Activated B cell treated with CpG ODN at 0.5 μM for 24 hours (primary cell): ENCODE results near the gene PPP1R27. TPM values are rescaled to one million over a fixed set of nuclear protein-coding genes. Genes with fewer than 3 reads are reported as not detected.

Experiments
- ATAC-seq: fragments of 200-7000 bp; cut with Tn5 transposase; one replicate; pipeline ENCODE4 v1.10.0; 2021; ENCODE audit warnings: low read depth, mild to moderate bottlenecking, moderate library complexity
- CTCF ChIA-PET: fragments of 350-600 bp; sonication (Branson Sonifier 250); formaldehyde crosslinking; loops from one replicate; lab custom pipeline; 2021; ENCODE audit warnings: antibody characterized with exemption; lab: Charles Lee
- POLR2A ChIA-PET: fragments of 350-600 bp; sonication (Branson Sonifier 250); formaldehyde crosslinking; loops from one replicate; lab custom pipeline; 2021; ENCODE audit warnings: antibody characterized with exemption; lab: Charles Lee
- DNase-seq: peaks from one replicate; pipeline ENCODE4 v3.0.0; 2022
- H3K27ac Mint-ChIP-seq: one replicate; pipeline ENCODE4 v1.8.0; 2020; ENCODE audit warnings: mixed read lengths
- H3K27me3 Mint-ChIP-seq: one replicate; pipeline ENCODE4 v1.8.0; 2021; ENCODE audit warnings: mixed read lengths
- H3K36me3 Mint-ChIP-seq: one replicate; pipeline ENCODE4 v1.8.0; 2021; ENCODE audit warnings: low read depth, mixed read lengths
- H3K4me1 Mint-ChIP-seq: one replicate; pipeline ENCODE4 v1.8.0; 2021; ENCODE audit warnings: mixed read lengths
- H3K4me3 Mint-ChIP-seq: one replicate; pipeline ENCODE4 v1.8.0; 2020; ENCODE audit warnings: mild to moderate bottlenecking, mixed read lengths
- H3K9me3 Mint-ChIP-seq: one replicate; pipeline ENCODE4 v1.8.0; 2020; ENCODE audit warnings: mixed read lengths
- intact Hi-C: fragments of 100-400 bp; cut with micrococcal nuclease; formaldehyde crosslinking; loops from one replicate; pipeline ENCODE4 v1.15.1; 2024
- total RNA-seq: library from RNA; stranded (reverse); gene quantifications from 2 replicates; pipeline ENCODE4 v1.2.3, GENCODE V29; 2022
- TF ChIP-seq, protein P1 (sequence below): fragments of 200-600 bp; IDR thresholded peaks from one replicate; pipeline ENCODE4 v1.8.0; 2022; ENCODE audit warnings: antibody characterized with exemption, mild to moderate bottlenecking

PPP1R27 gene
- total RNA-seq, 1 donor from 2014 or later = not detected

DNA sequence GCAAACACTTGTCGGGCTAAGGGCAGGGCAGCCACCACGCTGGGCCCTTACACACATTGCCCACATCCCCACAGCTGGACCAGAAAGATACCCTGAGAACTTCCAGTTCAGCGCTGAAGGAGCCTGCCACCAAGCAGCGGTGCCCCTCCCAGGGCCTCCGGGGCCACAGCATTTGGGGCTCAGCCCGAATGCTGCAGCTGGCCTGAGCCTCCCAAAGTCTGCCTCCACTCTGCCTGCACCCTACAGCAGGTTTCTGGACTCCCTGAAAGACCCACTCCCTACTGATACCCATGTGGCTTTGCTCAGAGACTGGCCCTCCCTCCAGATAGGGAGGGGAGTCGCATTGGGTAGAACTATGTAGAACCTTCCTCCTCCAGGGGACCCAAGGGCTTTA is 3.3 kb downstream of the PPP1R27 start:
- intact Hi-C loops = no loop called here
- no peaks in the 10 kb centered on the region for H3K9me3 Mint-ChIP-seq
- POLR2A ChIA-PET = interaction anchor here (0.6 kb wide), 1 partner anchor 109 kb away, joined by 3 read pairs; no protein-coding TSS in a partner anchor
- no peaks in the 10 kb centered on the region for H3K27me3 Mint-ChIP-seq
- peak overlapping the region; percentile 92 for H3K4me3 Mint-ChIP-seq
- no peak for DNase-seq
- CTCF ChIA-PET = no interaction called here
- ATAC-seq = no peak
- peaks cover 6% of the 10 kb centered on the region for H3K36me3 Mint-ChIP-seq
- peak overlapping the region; percentile 91 for H3K27ac Mint-ChIP-seq
- peaks cover 25% of the 10 kb centered on the region for H3K4me1 Mint-ChIP-seq
- TF ChIP-seq, protein P1, sequence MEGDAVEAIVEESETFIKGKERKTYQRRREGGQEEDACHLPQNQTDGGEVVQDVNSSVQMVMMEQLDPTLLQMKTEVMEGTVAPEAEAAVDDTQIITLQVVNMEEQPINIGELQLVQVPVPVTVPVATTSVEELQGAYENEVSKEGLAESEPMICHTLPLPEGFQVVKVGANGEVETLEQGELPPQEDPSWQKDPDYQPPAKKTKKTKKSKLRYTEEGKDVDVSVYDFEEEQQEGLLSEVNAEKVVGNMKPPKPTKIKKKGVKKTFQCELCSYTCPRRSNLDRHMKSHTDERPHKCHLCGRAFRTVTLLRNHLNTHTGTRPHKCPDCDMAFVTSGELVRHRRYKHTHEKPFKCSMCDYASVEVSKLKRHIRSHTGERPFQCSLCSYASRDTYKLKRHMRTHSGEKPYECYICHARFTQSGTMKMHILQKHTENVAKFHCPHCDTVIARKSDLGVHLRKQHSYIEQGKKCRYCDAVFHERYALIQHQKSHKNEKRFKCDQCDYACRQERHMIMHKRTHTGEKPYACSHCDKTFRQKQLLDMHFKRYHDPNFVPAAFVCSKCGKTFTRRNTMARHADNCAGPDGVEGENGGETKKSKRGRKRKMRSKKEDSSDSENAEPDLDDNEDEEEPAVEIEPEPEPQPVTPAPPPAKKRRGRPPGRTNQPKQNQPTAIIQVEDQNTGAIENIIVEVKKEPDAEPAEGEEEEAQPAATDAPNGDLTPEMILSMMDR = no peak

DNA sequence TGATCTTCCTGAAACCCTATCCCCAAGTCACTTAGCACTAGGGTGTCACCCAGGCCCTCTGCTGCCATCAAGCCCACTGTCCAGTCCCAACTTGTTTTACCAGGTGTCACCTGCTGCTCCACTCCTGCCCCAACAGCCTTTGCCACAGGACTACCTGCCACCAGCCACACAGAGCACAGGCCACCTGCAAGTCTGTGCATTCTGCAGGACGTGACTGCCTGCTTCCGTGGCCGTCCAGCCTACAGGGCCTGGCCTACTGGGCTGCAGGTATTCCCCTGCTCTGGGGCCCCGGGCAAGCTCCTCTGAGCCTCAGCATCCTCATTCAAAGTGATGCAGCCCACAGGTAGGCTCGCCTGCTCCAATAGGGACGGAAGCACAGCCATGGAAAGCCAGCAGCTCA is 5.0 kb downstream of the PPP1R27 start:
- no peak for ATAC-seq
- H3K4me3 Mint-ChIP-seq = no peak overlapping the region
- CTCF ChIA-PET = no interaction called here
- no peak for DNase-seq
- H3K4me1 Mint-ChIP-seq = peaks cover 29% of the 10 kb centered on the region
- no peaks in the 10 kb centered on the region for H3K27me3 Mint-ChIP-seq
- H3K27ac Mint-ChIP-seq = no peak overlapping the region
- H3K9me3 Mint-ChIP-seq = no peaks in the 10 kb centered on the region
- H3K36me3 Mint-ChIP-seq = peaks cover 9% of the 10 kb centered on the region
- intact Hi-C loops = no loop called here
- TF ChIP-seq, protein P1 = no peak
- POLR2A ChIA-PET = no interaction called here

DNA sequence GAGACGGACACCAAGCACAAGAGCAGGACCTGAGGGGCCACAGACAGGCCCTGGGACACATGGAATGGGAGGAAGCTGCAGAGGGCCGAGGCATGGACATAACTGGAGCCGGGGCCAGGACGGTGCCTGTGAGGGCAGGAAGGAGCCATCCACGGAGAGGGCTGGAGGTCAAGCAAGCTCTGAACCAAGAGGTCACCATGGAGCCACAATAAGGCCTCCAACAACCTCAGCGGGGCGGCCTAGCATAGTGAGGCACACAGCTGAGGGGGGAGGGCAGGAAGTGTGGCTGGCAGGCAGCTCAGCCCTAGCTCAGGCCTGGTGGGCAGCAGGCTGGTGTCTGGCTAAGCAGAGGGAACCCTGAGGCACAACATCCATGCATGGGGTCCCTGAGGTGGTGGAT is 6.2 kb downstream of the PPP1R27 start:
- H3K4me1 Mint-ChIP-seq = peaks cover 26% of the 10 kb centered on the region

DNA sequence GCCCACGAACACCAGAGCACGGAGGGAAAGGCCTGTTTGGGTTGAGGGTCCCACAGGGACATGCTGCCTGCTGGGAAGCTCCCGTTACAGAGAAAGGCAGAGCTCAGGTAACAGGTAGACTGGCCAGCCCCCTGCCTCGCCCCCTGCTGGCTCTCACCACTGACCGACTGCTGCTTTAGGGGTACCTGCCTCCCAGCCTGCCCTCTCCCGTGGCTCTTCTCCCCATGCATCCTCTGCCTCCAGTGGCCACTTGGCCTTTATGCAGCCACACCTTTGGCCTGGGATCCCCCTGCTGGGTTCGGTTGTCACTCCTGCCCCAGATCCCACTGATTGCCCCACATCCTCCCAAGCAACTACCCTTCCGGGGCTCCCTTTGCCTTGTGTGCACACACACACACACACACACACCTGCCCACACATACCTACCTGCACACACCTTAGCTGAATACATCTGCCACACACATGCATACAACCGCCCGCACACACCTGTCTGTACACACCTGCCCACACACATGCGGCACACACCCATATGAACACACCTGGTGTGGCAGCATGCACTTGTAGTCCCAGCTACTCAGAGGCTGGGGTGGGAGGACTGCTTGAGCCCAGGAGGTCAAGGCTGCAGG is 8.9 kb downstream of the PPP1R27 start:
- ChIA-PET CTCF (no interaction called here), POLR2A (interaction anchor here (0.6 to 0.7 kb wide), 3 partner anchors 9 to 814 kb away, joined by 3 to 5 read pairs (median 3); partner anchors contain the start of gene PPP1R27)
- DNase-seq = no peak
- H3K4me3 Mint-ChIP-seq = no peak overlapping the region
- no peaks in the 10 kb centered on the region for H3K27me3 Mint-ChIP-seq
- no peaks in the 10 kb centered on the region for H3K9me3 Mint-ChIP-seq
- intact Hi-C loops = no loop called here
- H3K27ac Mint-ChIP-seq = no peak overlapping the region
- peaks cover 17% of the 10 kb centered on the region for H3K36me3 Mint-ChIP-seq
- peaks cover 11% of the 10 kb centered on the region for H3K4me1 Mint-ChIP-seq
- TF ChIP-seq, protein P1 = no peak
- ATAC-seq = no peak

More for the DNA sequence above, 6.2 kb downstream of the PPP1R27 start:
- H3K9me3 Mint-ChIP-seq = no peaks in the 10 kb centered on the region
- peaks cover 15% of the 10 kb centered on the region for H3K36me3 Mint-ChIP-seq
- intact Hi-C loops = no loop called here
- CTCF ChIA-PET = no interaction called here
- TF ChIP-seq, protein P1 = no peak
- DNase-seq (no peak), ATAC-seq (no peak)
- no peaks in the 10 kb centered on the region for H3K27me3 Mint-ChIP-seq
- POLR2A ChIA-PET = interaction anchor here (0.5 kb wide), 1 partner anchor 13 kb away, joined by 4 read pairs; no protein-coding TSS in a partner anchor
- no peak overlapping the region for H3K4me3 Mint-ChIP-seq
- no peak overlapping the region for H3K27ac Mint-ChIP-seq

DNA sequence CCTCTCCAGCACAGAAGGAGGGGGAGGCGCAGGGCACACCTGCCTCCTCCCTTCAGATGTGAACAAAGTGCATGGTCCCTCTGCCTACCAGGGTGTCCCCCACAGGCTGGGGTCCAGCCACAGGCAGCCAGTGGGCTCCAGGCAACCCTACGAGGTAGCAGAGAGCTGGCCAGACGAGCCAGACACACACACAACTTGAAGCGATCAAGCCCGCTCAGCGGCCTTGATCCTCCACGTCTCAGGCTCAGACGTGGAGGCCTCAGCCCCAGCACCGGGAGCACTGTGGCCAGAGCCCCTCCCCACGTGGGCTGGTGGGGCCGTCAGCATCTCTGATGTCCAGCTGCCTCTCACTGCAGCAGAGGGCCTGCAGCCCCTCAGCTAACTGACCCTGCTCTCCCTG is 10.3 kb downstream of the PPP1R27 start:
- H3K4me1 Mint-ChIP-seq = peaks cover 9% of the 10 kb centered on the region
- ChIA-PET CTCF (no interaction called here), POLR2A (no interaction called here)
- no peaks in the 10 kb centered on the region for H3K9me3 Mint-ChIP-seq
- TF ChIP-seq, protein P1 = no peak
- DNase-seq (no peak), ATAC-seq (no peak)
- H3K36me3 Mint-ChIP-seq = peaks cover 15% of the 10 kb centered on the region
- intact Hi-C loops = no loop called here
- H3K27me3 Mint-ChIP-seq = no peaks in the 10 kb centered on the region
- H3K4me3 Mint-ChIP-seq = no peak overlapping the region
- no peak overlapping the region for H3K27ac Mint-ChIP-seq
